Kidney epithelial cell (primary cell): ENCODE results near the gene CFAP97D1. TPM values are rescaled to one million over a fixed set of nuclear protein-coding genes. Genes with fewer than 3 reads are reported as not detected.
"Not testable (repeated sequence)": the region's sequence is repeated elsewhere in the genome, so short reads cannot be mapped to it uniquely, and the experiment has no call there.

Experiments
- DNase-seq: peaks from one replicate; pipeline ENCODE4 v3.0.0-alpha.2; 2010; ENCODE audit warnings: low read depth
- H3K27me3 ChIP-seq: 2 replicates; pipeline ENCODE4 v1.6.0; 2011; ENCODE audit warnings: low read length; ENCODE audit not compliant: control insufficient read depth, insufficient read depth
- H3K36me3 ChIP-seq: 2 replicates; pipeline ENCODE4 v1.5.1; 2011; ENCODE audit warnings: low read length; ENCODE audit not compliant: control insufficient read depth, insufficient read depth
- H3K4me3 ChIP-seq: 2 replicates; pipeline ENCODE4 v1.5.1; 2011; ENCODE audit warnings: low read depth, mild to moderate bottlenecking, control low read depth, low read length
- total RNA-seq: library from RNA; depleted of rRNA; stranded (reverse); fragments of >200 nt; gene quantifications from 2 replicates; pipeline ENCODE4 v1.2.3, GENCODE V29; 2015
- TF ChIP-seq, protein P1 (sequence below): IDR thresholded peaks from 2 replicates; pipeline ENCODE4 v1.5.1; 2011; ENCODE audit warnings: mild to moderate bottlenecking, moderate library complexity, low read length, control low read depth, inconsistent platforms; ENCODE audit not compliant: insufficient read depth, poor library complexity, severe bottlenecking

The CFAP97D1 gene
- total RNA-seq, 1 donor from 2014 or later = not detected

DNA sequence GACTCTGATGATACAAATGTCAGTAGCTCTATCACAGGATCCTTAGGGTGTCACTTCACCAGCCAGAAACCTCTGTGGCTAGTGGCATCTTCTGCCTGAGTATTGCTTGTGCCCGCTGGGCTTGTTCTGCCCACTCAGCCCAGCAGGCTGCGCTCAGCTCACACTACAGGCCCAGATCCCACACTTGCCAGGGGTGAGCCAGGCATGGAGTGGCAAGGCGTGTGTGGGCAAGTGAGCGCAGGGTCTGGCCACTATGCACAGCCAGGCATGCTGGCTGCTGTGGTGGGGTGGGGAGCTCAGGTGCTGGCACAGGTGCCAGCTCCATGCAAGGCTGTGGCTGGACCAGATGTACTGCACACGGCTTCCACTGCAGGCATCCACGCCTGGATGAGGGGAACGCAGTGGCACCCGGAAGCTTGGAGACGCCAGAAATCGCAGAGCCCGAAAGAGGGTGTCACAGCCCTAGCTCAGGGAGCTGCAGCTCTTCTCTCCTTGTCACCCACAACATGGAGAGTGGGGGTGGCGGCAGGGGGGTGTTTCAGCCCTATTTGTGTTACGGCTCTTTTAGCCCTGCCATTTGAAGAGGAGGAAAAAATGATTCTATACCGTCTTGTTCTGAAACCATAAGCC, 10.2 kb downstream of the CFAP97D1 start:
- H3K36me3 ChIP-seq = no peaks in the 10 kb centered on the region
- H3K27me3 ChIP-seq = no peaks in the 10 kb centered on the region
- H3K4me3 ChIP-seq = no peak overlapping the region
- TF ChIP-seq, protein P1, sequence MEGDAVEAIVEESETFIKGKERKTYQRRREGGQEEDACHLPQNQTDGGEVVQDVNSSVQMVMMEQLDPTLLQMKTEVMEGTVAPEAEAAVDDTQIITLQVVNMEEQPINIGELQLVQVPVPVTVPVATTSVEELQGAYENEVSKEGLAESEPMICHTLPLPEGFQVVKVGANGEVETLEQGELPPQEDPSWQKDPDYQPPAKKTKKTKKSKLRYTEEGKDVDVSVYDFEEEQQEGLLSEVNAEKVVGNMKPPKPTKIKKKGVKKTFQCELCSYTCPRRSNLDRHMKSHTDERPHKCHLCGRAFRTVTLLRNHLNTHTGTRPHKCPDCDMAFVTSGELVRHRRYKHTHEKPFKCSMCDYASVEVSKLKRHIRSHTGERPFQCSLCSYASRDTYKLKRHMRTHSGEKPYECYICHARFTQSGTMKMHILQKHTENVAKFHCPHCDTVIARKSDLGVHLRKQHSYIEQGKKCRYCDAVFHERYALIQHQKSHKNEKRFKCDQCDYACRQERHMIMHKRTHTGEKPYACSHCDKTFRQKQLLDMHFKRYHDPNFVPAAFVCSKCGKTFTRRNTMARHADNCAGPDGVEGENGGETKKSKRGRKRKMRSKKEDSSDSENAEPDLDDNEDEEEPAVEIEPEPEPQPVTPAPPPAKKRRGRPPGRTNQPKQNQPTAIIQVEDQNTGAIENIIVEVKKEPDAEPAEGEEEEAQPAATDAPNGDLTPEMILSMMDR = no peak
- no peak for DNase-seq

DNA sequence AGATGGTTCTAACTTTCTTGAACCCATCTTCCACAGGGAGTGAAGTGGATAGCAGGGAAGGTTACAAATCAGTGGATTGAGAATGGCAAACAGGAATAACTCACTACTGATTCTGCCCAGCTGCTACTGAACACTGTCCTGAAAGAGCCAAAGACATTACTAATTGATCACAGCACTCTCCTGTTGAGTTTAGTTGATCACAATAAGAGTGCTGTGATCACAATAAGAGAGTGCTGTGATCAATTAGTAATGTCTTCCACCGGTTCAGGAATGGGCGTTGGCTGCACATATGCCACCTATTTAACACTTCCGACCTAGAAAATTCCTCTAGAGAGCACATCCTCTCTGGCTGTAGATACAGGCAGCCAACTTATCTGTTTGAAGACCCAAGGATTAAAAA, 11.4 kb downstream of the CFAP97D1 start:
- no peaks in the 10 kb centered on the region for H3K27me3 ChIP-seq
- no peaks in the 10 kb centered on the region for H3K36me3 ChIP-seq
- TF ChIP-seq, protein P1 = no peak
- H3K4me3 ChIP-seq = no peak overlapping the region
- DNase-seq = no peak

DNA sequence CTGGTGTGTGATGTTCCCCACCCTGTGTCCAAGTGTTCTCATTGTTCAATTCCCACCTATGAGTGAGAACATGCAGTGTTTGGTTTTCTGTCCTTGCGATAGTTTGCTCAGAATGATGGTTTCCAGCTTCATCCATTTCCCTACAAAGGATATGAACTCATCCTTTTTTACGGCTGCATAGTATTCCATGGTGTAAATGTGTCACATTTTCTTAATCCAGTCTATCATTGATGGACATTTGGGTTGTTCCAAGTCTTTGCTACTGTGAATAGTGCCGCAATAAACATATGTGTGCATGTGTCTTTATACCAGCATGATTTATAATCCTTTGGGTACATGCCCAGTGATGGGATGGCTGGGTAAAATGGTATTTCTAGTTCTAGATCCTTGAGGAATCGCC, 12.4 kb downstream of the CFAP97D1 start:
- not testable (repeated sequence) for H3K36me3 ChIP-seq, H3K4me3 ChIP-seq, H3K27me3 ChIP-seq, DNase-seq

DNA sequence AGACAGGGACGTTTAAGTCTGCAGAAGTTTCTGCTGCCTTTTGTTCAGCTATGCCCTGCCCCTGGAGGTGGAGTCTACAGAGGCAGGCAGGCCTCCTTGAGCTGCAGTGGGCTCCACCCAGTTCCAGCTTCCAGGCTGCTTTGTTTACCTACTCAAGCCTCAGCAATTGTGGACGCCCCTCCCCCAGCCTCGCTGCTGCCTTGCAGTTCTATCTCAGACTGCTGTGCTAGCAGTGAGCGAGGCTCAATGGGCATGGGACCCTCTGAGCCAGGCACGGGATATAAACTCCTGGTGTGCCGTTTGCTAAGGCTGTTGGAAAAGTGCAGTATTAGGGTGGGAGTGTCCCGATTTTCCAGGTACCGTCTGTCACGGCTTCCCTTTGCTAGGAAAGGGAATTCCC, 17.8 kb downstream of the CFAP97D1 start:
- not testable (repeated sequence) for H3K27me3 ChIP-seq, H3K4me3 ChIP-seq, H3K36me3 ChIP-seq, DNase-seq

DNA sequence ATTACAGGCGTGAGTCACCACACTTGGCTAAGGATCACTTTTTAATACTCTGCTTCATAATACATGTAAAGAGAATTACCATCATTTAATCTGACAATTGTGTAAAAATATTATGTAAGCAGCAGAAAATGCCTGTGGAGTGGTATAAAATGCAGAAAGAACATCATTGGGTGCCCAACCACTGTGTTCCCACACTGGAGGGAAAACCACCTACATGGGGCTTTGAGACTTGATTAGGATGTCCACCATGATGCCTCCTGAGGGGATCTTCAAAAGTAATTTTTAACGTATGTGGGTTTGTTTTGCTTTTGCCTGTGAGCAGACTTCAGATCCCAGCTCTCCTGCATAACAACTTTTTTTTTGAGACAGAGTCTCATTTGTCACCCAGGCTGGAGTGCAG, 18.8 kb downstream of the CFAP97D1 start:
- DNase-seq = no peak
- H3K36me3 ChIP-seq = no peaks in the 10 kb centered on the region
- H3K4me3 ChIP-seq = no peak overlapping the region
- H3K27me3 ChIP-seq = no peaks in the 10 kb centered on the region
- TF ChIP-seq, protein P1 = no peak

GRCh38 chr17:43800736-43801135, 20.5 kb downstream of the CFAP97D1 start:
- H3K27me3 ChIP-seq = no peaks in the 10 kb centered on the region
- no peaks in the 10 kb centered on the region for H3K36me3 ChIP-seq
- TF ChIP-seq, protein P1 = no peak
- DNase-seq = no peak
- H3K4me3 ChIP-seq = no peak overlapping the region

DNA sequence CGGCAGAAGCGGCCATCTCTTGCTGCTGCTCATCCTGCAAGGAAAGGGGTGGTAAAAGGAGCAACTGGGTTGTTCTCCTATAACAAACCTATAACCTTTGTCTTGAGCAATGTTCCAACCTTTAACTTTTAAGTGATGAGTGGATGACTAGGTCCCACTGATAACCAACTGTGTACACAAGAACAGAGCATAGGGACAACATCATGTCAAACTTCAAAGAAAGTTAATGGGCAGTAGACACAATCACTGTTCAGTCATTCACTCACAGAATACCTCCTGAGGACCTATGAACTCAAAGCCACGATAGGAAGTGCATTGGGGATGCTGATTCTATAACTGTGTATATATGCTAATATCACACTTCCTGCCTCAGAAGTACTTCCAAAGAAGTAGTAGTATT, 21.6 kb downstream of the CFAP97D1 start:
- no peaks in the 10 kb centered on the region for H3K36me3 ChIP-seq
- no peaks in the 10 kb centered on the region for H3K27me3 ChIP-seq
- no peak for DNase-seq
- no peak overlapping the region for H3K4me3 ChIP-seq
- TF ChIP-seq, protein P1 = no peak
